Liver (tissue), 9 donors: Measurements from ENCODE around the gene GLI3. TPM values are rescaled to one million over a fixed set of nuclear protein-coding genes. Genes with fewer than 3 reads are reported as not detected.
A peak's percentile ranks its signal among the peaks of the same experiment; 100 is the strongest.

Experiments
- DNase-seq: peaks from one replicate; pipeline ENCODE4 v3.0.0-alpha.2; 2017; ENCODE audit warnings: low spot score
- H3K27ac ChIP-seq, 2 donors: one replicate each; pipeline ENCODE4 v1.7.0; 2013; ENCODE audit warnings: inconsistent platforms in 2 of 2, low read length in 2 of 2, control low read depth in 1 of 2, low read depth in 1 of 2, mild to moderate bottlenecking in 1 of 2
- H3K27me3 ChIP-seq, 4 donors: one replicate each; pipeline versions ENCODE4 v1.6.1 to v1.7.0; 2013; ENCODE audit warnings: low read length in 3 of 4, inconsistent platforms in 1 of 4, mild to moderate bottlenecking in 1 of 4, moderate library complexity in 1 of 4; ENCODE audit not compliant: control insufficient read depth in 4 of 4, insufficient read depth in 4 of 4
- H3K36me3 ChIP-seq, 4 donors: one replicate each; pipeline versions ENCODE4 v1.6.1 to v1.7.0; 2013; ENCODE audit warnings: low read length in 3 of 4, mild to moderate bottlenecking in 3 of 4, low read depth in 1 of 4, moderate library complexity in 1 of 4; ENCODE audit not compliant: control insufficient read depth in 4 of 4, insufficient read depth in 3 of 4
- H3K4me1 ChIP-seq, 4 donors: one replicate each; pipeline versions ENCODE4 v1.6.1 to v1.7.0; 2013; ENCODE audit warnings: low read length in 3 of 4, mild to moderate bottlenecking in 3 of 4, moderate library complexity in 1 of 4; ENCODE audit not compliant: control insufficient read depth in 4 of 4, insufficient read depth in 4 of 4
- H3K4me3 ChIP-seq, 3 donors: one replicate each; pipeline versions ENCODE4 v1.6.1 to v1.7.0; 2013; ENCODE audit warnings: low read length in 3 of 3, control low read depth in 1 of 3, low read depth in 1 of 3, mild to moderate bottlenecking in 1 of 3
- H3K9ac ChIP-seq, 2 donors: one replicate each; pipeline ENCODE4 v1.7.0; 2013; ENCODE audit warnings: low read length in 2 of 2, mild to moderate bottlenecking in 2 of 2, moderate library complexity in 2 of 2, control low read depth in 1 of 2, low read depth in 1 of 2
- H3K9me3 ChIP-seq, 4 donors: one replicate each; pipeline versions ENCODE4 v1.6.1 to v1.7.0; 2013; ENCODE audit warnings: low read length in 3 of 4; ENCODE audit not compliant: control insufficient read depth in 4 of 4
- FOXA1 ChIP-seq: IDR thresholded peaks from 2 replicates; pipeline ENCODE4 v1.6.1; 2016; ENCODE audit warnings: antibody characterized with exemption
- GABPA ChIP-seq, 2 donors: IDR thresholded peaks in 1 of 2; conservative IDR thresholded peaks in 1 of 2; 2 replicates each; pipeline ENCODE4 v1.6.1; 2016; ENCODE audit warnings: antibody characterized with exemption in 2 of 2, mild to moderate bottlenecking in 1 of 2, moderate library complexity in 1 of 2
- HNF4A ChIP-seq, 2 donors: conservative IDR thresholded peaks; 2 replicates each; pipeline ENCODE4 v1.6.1; 2016; ENCODE audit warnings: antibody characterized with exemption in 2 of 2, mild to moderate bottlenecking in 2 of 2
- HNF4G ChIP-seq: IDR thresholded peaks from 2 replicates; pipeline ENCODE4 v1.6.1; 2016; ENCODE audit warnings: antibody characterized with exemption
- NR2F2 ChIP-seq: IDR thresholded peaks from 2 replicates; pipeline ENCODE4 v1.6.1; 2016; ENCODE audit warnings: antibody characterized with exemption
- RAD21 ChIP-seq, 2 donors: IDR thresholded peaks; 2 replicates each; pipeline ENCODE4 v1.6.1; 2016; ENCODE audit warnings: antibody characterized with exemption in 2 of 2, mild to moderate bottlenecking in 2 of 2
- YY1 ChIP-seq: IDR thresholded peaks from 2 replicates; pipeline ENCODE4 v1.6.1; 2016; ENCODE audit warnings: antibody characterized with exemption, mild to moderate bottlenecking
- ZBTB33 ChIP-seq: IDR thresholded peaks from 2 replicates; pipeline ENCODE4 v1.6.1; 2016; ENCODE audit warnings: antibody characterized with exemption
- WGBS: extraction: QIAGEN DNeasy Blood & Tissue Kit; methylation state at CpG from one replicate; pipeline ENCODE4 v1.1.7; 2013; 5-methylcytosine and 5-hydroxymethylcytosine counted together
- polyA plus RNA-seq, 2 donors: library from polyadenylated mRNA; stranded (reverse) in 1 of 2; unstranded in 1 of 2; fragments of 200-250 nt in 1 of 2; fragments of >200 nt in 1 of 2; fragmentation: Nextera tagmentation in 1 of 2; extraction: Ambion mirVana in 1 of 2; gene quantifications; one replicate each; pipeline versions ENCODE4 v1.2.1 to v1.2.3, GENCODE V29; 2013 to 2015
- total RNA-seq, 2 donors: library from RNA; depleted of rRNA; stranded (reverse); fragments of >200 nt; gene quantifications; one replicate each; pipeline ENCODE4 v1.2.3, GENCODE V29; 2014
- TF ChIP-seq, protein P1 (sequence below): IDR thresholded peaks from 2 replicates; pipeline ENCODE4 v1.6.1; 2016; ENCODE audit warnings: antibody characterized with exemption
- TF ChIP-seq, protein P2 (sequence below): IDR thresholded peaks from 2 replicates; pipeline ENCODE4 v1.6.1; 2016; ENCODE audit warnings: antibody characterized with exemption
- TF ChIP-seq, protein P3 (sequence below): fragments of 150-350 bp; IDR thresholded peaks from 2 replicates; pipeline ENCODE4 v1.5.1; 2017; ENCODE audit warnings: improper control_type of control experiment, low read depth, low read length; ENCODE audit not compliant: missing input control
- donor health status: healthy.
- donor health status: healthy.
- donor health status: healthy.
- donor health status: healthy.
- donor health status: healthy.

The GLI3 gene
- total and polyA plus RNA-seq, 4 donors, result 0.09 to 0.42 (median 0.26) TPM

DNA sequence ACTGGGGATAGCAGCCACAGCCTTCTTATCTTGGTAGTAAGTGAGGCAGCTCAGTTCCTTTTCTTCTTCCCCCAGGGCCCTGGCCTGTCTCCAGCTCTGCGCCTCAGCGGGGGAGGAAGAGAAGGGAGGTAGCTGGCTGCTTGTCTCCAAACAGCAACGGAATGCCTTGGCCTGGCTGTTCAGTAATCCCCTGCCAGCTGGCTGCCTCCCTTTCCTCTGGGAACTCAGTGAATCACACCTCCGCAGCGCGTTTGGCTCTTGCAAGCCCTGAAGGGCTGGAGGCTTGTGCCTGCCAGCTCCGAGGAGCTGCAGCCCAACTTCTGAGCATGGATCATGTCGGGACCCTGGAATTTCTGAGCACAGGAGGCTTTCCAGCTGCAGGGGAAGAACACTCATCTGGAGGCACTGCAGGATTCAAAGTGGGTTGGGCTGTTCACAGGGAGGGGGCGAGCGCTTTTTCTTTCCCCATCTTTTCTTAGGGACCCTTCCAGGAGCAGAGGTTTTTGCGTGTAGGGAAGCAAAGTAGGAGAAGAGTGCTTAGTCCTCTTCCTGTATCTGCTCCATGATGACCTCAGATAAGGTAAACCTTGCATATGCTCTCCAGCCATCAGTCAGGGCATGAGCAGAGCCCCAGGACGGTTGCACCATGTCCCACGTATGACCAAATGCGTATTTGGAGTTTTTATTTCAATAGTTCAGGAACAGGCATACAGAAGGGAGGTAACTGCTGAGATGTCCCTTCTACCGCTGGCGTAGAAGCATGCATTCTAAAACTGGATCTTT is 280.9 kb downstream of the GLI3 start:
- Histone ChIP-seq H3K27me3 (peaks cover 0 to 9% (median 0%) of the 10 kb centered on the region in 4 donors), H3K36me3 (no peaks in the 10 kb centered on the region), H3K4me1 (peaks cover 0 to 5% (median 2%) of the 10 kb centered on the region in 4 donors), H3K9ac (no peak overlapping the region), H3K4me3 (no peak overlapping the region), H3K9me3 (no peaks in the 10 kb centered on the region), H3K27ac (no peak overlapping the region)
- DNase-seq, result no peak
- TF ChIP-seq HNF4G, result no peak
- no peak for TF ChIP-seq ZBTB33
- TF ChIP-seq, protein P1, sequence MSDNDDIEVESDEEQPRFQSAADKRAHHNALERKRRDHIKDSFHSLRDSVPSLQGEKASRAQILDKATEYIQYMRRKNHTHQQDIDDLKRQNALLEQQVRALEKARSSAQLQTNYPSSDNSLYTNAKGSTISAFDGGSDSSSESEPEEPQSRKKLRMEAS, result no peak
- no peak for TF ChIP-seq GABPA (IDR thresholded peaks at IDR 0.05 in 1 of 2, conservative IDR thresholded peaks at IDR 0.05 in 1 of 2)
- no peak for TF ChIP-seq HNF4A (conservative IDR thresholded peaks at IDR 0.05)
- TF ChIP-seq, protein P2, sequence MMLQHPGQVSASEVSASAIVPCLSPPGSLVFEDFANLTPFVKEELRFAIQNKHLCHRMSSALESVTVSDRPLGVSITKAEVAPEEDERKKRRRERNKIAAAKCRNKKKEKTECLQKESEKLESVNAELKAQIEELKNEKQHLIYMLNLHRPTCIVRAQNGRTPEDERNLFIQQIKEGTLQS, result no peak
- peak; percentile 26 for TF ChIP-seq NR2F2
- TF ChIP-seq RAD21 (IDR thresholded peaks at IDR 0.05), result no peak
- TF ChIP-seq, protein P3, sequence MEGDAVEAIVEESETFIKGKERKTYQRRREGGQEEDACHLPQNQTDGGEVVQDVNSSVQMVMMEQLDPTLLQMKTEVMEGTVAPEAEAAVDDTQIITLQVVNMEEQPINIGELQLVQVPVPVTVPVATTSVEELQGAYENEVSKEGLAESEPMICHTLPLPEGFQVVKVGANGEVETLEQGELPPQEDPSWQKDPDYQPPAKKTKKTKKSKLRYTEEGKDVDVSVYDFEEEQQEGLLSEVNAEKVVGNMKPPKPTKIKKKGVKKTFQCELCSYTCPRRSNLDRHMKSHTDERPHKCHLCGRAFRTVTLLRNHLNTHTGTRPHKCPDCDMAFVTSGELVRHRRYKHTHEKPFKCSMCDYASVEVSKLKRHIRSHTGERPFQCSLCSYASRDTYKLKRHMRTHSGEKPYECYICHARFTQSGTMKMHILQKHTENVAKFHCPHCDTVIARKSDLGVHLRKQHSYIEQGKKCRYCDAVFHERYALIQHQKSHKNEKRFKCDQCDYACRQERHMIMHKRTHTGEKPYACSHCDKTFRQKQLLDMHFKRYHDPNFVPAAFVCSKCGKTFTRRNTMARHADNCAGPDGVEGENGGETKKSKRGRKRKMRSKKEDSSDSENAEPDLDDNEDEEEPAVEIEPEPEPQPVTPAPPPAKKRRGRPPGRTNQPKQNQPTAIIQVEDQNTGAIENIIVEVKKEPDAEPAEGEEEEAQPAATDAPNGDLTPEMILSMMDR, result no peak
- WGBS, result 45% methylated on average over 16 of the region's 16 CpGs

- H3K27ac ChIP-seq, result no peak overlapping the region
Measured at GRCh38 chr7:41955451-41955850, 281.6 kb downstream of the GLI3 start.

More at GRCh38 chr7:41955451-41955850, 281.6 kb downstream of the GLI3 start:
- no peak for DNase-seq
- Histone ChIP-seq H3K4me1 (peaks cover 0 to 5% (median 2%) of the 10 kb centered on the region in 4 donors), H3K4me3 (no peak overlapping the region), H3K36me3 (no peaks in the 10 kb centered on the region), H3K9ac (no peak overlapping the region), H3K9me3 (no peaks in the 10 kb centered on the region), H3K27me3 (peaks cover 0 to 9% (median 0%) of the 10 kb centered on the region in 4 donors)
- 54% methylated on average over 3 of the region's 3 CpGs for whole genome bisulfite sequencing
- no peak for TF ChIP-seq RAD21 (IDR thresholded peaks at IDR 0.05)
- TF ChIP-seq FOXA1, result no peak
- no peak for TF ChIP-seq HNF4G
- TF ChIP-seq YY1, result no peak
- TF ChIP-seq, protein P3, result no peak
